GM23338 (cell line): ENCODE results near the gene CES2. TPM values are rescaled to one million over a fixed set of nuclear protein-coding genes. Genes with fewer than 3 reads are reported as not detected.

Experiments used
- ATAC-seq: fragments of 200-7000 bp; cut with Tn5 transposase; 3 replicates; pipeline ENCODE4 v1.9.1; 2020
- DNase-seq: peaks from one replicate; pipeline ENCODE4 v3.0.0-alpha.2; 2015; ENCODE audit warnings: low spot score
- H2AFZ ChIP-seq: fragments of 200-600 bp; sonication (generic); 2 replicates; pipeline ENCODE4 v1.8.0; 2016; ENCODE audit warnings: antibody characterized with exemption, mild to moderate bottlenecking, moderate library complexity
- H3F3A ChIP-seq: fragments of 200-600 bp; sonication (generic); replicated peaks from 2 replicates; pipeline ENCODE4 v1.8.0; 2017; ENCODE audit warnings: antibody characterized with exemption, mixed run types, low read depth
- H3K27ac ChIP-seq: fragments of 200-600 bp; sonication (generic); 2 replicates; pipeline ENCODE4 v1.6.1; 2016; ENCODE audit warnings: low read depth
- H3K27me3 ChIP-seq: fragments of 200-600 bp; sonication (generic); 2 replicates; pipeline ENCODE4 v1.8.0; 2016; ENCODE audit warnings: mild to moderate bottlenecking, mixed run types, moderate library complexity; ENCODE audit not compliant: insufficient read depth
- H3K36me3 ChIP-seq: fragments of 200-600 bp; sonication (generic); 2 replicates; pipeline ENCODE4 v1.8.0; 2016; ENCODE audit warnings: mild to moderate bottlenecking; ENCODE audit not compliant: insufficient read depth
- H3K4me1 ChIP-seq: fragments of 200-600 bp; sonication (generic); 2 replicates; pipeline ENCODE4 v1.8.0; 2016; ENCODE audit warnings: mild to moderate bottlenecking, moderate library complexity; ENCODE audit not compliant: insufficient read depth
- H3K4me2 ChIP-seq: fragments of 200-600 bp; sonication (generic); 2 replicates; pipeline ENCODE4 v1.7.1; 2017; ENCODE audit warnings: mixed run types
- H3K4me3 ChIP-seq: fragments of 200-600 bp; sonication (generic); 2 replicates; pipeline ENCODE4 v1.6.1; 2016; ENCODE audit warnings: mixed run types
- H3K79me2 ChIP-seq: fragments of 200-600 bp; sonication (generic); replicated peaks from 2 replicates; pipeline ENCODE4 v1.8.0; 2017; ENCODE audit warnings: mild to moderate bottlenecking; ENCODE audit not compliant: insufficient read depth
- H3K9me2 ChIP-seq: fragments of 200-600 bp; sonication (generic); 2 replicates; pipeline ENCODE4 v1.8.0; 2017; ENCODE audit not compliant: insufficient read depth
- H4K20me1 ChIP-seq: fragments of 200-600 bp; sonication (generic); replicated peaks from 2 replicates; pipeline ENCODE4 v1.8.0; 2017; ENCODE audit warnings: mild to moderate bottlenecking; ENCODE audit not compliant: insufficient read depth
- H3K27ac Mint-ChIP-seq: 2 replicates; pipeline ENCODE4 v1.8.0; 2020; ENCODE audit warnings: inconsistent platforms, mild to moderate bottlenecking, moderate library complexity, mixed read lengths
- H3K27me3 Mint-ChIP-seq: 3 replicates; pipeline ENCODE4 v1.8.0; 2022; ENCODE audit warnings: low read depth, mild to moderate bottlenecking, moderate library complexity, mixed read lengths, inconsistent platforms; ENCODE audit not compliant: insufficient read depth, poor library complexity
- H3K36me3 Mint-ChIP-seq: 3 replicates; pipeline ENCODE4 v1.8.0; 2021; ENCODE audit warnings: low read depth, mild to moderate bottlenecking, inconsistent platforms, moderate library complexity, mixed read lengths
- H3K4me1 Mint-ChIP-seq: 3 replicates; pipeline ENCODE4 v1.8.0; 2020; ENCODE audit warnings: mild to moderate bottlenecking, inconsistent platforms, mixed read lengths
- H3K4me3 Mint-ChIP-seq: 3 replicates; pipeline ENCODE4 v1.8.0; 2021; ENCODE audit warnings: moderate library complexity, mild to moderate bottlenecking, inconsistent platforms, mixed read lengths
- H3K9me3 Mint-ChIP-seq: 3 replicates; pipeline ENCODE4 v1.8.0; 2020; ENCODE audit warnings: moderate library complexity, mild to moderate bottlenecking, inconsistent platforms, mixed read lengths
- CTCF ChIP-seq, 2 experiments: fragments of 200-600 bp in 1 of 2; sonication (generic) in 1 of 2; conservative IDR thresholded peaks; 2 replicates each; pipeline versions ENCODE4 v1.5.1 to v1.6.1; 2016 to 2017; ENCODE audit warnings: antibody characterized with exemption in 2 of 2, low read depth in 2 of 2, mild to moderate bottlenecking in 2 of 2, moderate library complexity in 1 of 2
- ETS1 ChIP-seq: IDR thresholded peaks from 2 replicates; pipeline ENCODE4 v1.6.1; 2016; ENCODE audit warnings: antibody characterized with exemption
- NANOG ChIP-seq: IDR thresholded peaks from 2 replicates; pipeline ENCODE4 v1.6.1; 2016; ENCODE audit warnings: antibody characterized with exemption, borderline replicate concordance
- STAT1 ChIP-seq: IDR thresholded peaks from one replicate; pipeline ENCODE4 v1.6.1; 2016; ENCODE audit warnings: antibody characterized with exemption; ENCODE audit not compliant: unreplicated experiment
- ZNF114 ChIP-seq: fragments of 250-450 bp; sonication (Bioruptor Pico); IDR thresholded peaks from 2 replicates; pipeline ENCODE4 v1.5.0; 2020; ENCODE audit warnings: mild to moderate bottlenecking, moderate library complexity
- polyA plus RNA-seq: library from polyadenylated mRNA; unstranded; fragments of >200 nt; fragmentation: Nextera tagmentation; extraction: Ambion mirVana; gene quantifications from 2 replicates; pipeline ENCODE4 v1.2.1, GENCODE V29; 2016
- total RNA-seq: library from RNA; depleted of rRNA; stranded (reverse); fragments of >200 nt; shearing (Covaris generic); gene quantifications from 2 replicates; pipeline ENCODE4 v1.2.3, GENCODE V29; 2014
- TF ChIP-seq, protein P1 (sequence below): IDR thresholded peaks from one replicate; pipeline ENCODE4 v1.6.1; 2018; ENCODE audit warnings: antibody characterized with exemption; ENCODE audit not compliant: unreplicated experiment
- TF ChIP-seq, protein P2 (sequence below): fragments of 250-450 bp; sonication (Bioruptor Pico); IDR thresholded peaks from 2 replicates; pipeline ENCODE4 v1.5.0; 2020; ENCODE audit warnings: mild to moderate bottlenecking, moderate library complexity

The CES2 gene
- total and polyA plus RNA-seq, 2 experiments from 2014 or later, result 5.0 to 9.3 TPM

- no peak overlapping the region for H3K4me2 ChIP-seq
- TF ChIP-seq ETS1 (no peak), ZNF114 (no peak), CTCF (conservative IDR thresholded peaks at IDR 0.05; ENCODE audit: low read depth in 2 of 2) (no peak), STAT1 (no peak), NANOG (no peak)
- TF ChIP-seq, protein P1, sequence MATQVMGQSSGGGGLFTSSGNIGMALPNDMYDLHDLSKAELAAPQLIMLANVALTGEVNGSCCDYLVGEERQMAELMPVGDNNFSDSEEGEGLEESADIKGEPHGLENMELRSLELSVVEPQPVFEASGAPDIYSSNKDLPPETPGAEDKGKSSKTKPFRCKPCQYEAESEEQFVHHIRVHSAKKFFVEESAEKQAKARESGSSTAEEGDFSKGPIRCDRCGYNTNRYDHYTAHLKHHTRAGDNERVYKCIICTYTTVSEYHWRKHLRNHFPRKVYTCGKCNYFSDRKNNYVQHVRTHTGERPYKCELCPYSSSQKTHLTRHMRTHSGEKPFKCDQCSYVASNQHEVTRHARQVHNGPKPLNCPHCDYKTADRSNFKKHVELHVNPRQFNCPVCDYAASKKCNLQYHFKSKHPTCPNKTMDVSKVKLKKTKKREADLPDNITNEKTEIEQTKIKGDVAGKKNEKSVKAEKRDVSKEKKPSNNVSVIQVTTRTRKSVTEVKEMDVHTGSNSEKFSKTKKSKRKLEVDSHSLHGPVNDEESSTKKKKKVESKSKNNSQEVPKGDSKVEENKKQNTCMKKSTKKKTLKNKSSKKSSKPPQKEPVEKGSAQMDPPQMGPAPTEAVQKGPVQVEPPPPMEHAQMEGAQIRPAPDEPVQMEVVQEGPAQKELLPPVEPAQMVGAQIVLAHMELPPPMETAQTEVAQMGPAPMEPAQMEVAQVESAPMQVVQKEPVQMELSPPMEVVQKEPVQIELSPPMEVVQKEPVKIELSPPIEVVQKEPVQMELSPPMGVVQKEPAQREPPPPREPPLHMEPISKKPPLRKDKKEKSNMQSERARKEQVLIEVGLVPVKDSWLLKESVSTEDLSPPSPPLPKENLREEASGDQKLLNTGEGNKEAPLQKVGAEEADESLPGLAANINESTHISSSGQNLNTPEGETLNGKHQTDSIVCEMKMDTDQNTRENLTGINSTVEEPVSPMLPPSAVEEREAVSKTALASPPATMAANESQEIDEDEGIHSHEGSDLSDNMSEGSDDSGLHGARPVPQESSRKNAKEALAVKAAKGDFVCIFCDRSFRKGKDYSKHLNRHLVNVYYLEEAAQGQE, result no peak
- DNase-seq, result no peak
- H2AFZ ChIP-seq, result no peak overlapping the region
- peaks cover 26% of the 10 kb centered on the region; the same call in 1 of the 2 replicates for H4K20me1 ChIP-seq
- no peaks in the 10 kb centered on the region for H3K9me2 ChIP-seq
- H3K4me3 ChIP-seq, result no peak overlapping the region
- peaks cover 11% of the 10 kb centered on the region; the same call in 1 of the 2 replicates for H3K36me3 ChIP-seq
- no peak overlapping the region for H3K27ac ChIP-seq
- H3K4me1 Mint-ChIP-seq, result peaks cover 9% of the 10 kb centered on the region
- no peak for ATAC-seq
- H3F3A ChIP-seq, result no peaks in the 10 kb centered on the region
- peaks cover 2% of the 10 kb centered on the region for H3K27me3 Mint-ChIP-seq
- H3K27me3 ChIP-seq, result no peaks in the 10 kb centered on the region
- H3K9me3 Mint-ChIP-seq, result no peaks in the 10 kb centered on the region
- H3K27ac Mint-ChIP-seq, result no peak overlapping the region
- H3K4me1 ChIP-seq, result peaks cover 3% of the 10 kb centered on the region; the same call in 1 of the 2 replicates
- H3K4me3 Mint-ChIP-seq, result no peak overlapping the region
- H3K36me3 Mint-ChIP-seq, result peaks cover 46% of the 10 kb centered on the region
- peaks cover 29% of the 10 kb centered on the region for H3K79me2 ChIP-seq
Observed at GRCh38 chr16:66886914-66887313, 48.4 kb upstream of the CES2 start.

- Histone ChIP-seq H3K4me3 (no peak overlapping the region), H3K27me3 (no peaks in the 10 kb centered on the region), H3K79me2 (peaks cover 14% of the 10 kb centered on the region; the same call in 1 of the 2 replicates), H3K4me2 (no peak overlapping the region), H2AFZ (no peak overlapping the region), H3F3A (no peaks in the 10 kb centered on the region), H3K4me1 (no peaks in the 10 kb centered on the region; the same call in 1 of the 2 replicates), H3K36me3 (peaks cover 11% of the 10 kb centered on the region; the same call in 1 of the 2 replicates), H3K9me2 (no peaks in the 10 kb centered on the region), H3K27ac (no peak overlapping the region), H4K20me1 (peaks cover 9% of the 10 kb centered on the region; the same call in 1 of the 2 replicates)
- H3K27me3 Mint-ChIP-seq, result peaks cover 2% of the 10 kb centered on the region
- ATAC-seq, result no peak
- no peak overlapping the region for H3K27ac Mint-ChIP-seq
- no peaks in the 10 kb centered on the region for H3K9me3 Mint-ChIP-seq
- H3K36me3 Mint-ChIP-seq, result peaks cover 46% of the 10 kb centered on the region
- DNase-seq, result no peak
- H3K4me3 Mint-ChIP-seq, result no peak overlapping the region
- H3K4me1 Mint-ChIP-seq, result peaks cover 7% of the 10 kb centered on the region; the same call in 2 of the 3 replicates
- TF ChIP-seq, protein P2, sequence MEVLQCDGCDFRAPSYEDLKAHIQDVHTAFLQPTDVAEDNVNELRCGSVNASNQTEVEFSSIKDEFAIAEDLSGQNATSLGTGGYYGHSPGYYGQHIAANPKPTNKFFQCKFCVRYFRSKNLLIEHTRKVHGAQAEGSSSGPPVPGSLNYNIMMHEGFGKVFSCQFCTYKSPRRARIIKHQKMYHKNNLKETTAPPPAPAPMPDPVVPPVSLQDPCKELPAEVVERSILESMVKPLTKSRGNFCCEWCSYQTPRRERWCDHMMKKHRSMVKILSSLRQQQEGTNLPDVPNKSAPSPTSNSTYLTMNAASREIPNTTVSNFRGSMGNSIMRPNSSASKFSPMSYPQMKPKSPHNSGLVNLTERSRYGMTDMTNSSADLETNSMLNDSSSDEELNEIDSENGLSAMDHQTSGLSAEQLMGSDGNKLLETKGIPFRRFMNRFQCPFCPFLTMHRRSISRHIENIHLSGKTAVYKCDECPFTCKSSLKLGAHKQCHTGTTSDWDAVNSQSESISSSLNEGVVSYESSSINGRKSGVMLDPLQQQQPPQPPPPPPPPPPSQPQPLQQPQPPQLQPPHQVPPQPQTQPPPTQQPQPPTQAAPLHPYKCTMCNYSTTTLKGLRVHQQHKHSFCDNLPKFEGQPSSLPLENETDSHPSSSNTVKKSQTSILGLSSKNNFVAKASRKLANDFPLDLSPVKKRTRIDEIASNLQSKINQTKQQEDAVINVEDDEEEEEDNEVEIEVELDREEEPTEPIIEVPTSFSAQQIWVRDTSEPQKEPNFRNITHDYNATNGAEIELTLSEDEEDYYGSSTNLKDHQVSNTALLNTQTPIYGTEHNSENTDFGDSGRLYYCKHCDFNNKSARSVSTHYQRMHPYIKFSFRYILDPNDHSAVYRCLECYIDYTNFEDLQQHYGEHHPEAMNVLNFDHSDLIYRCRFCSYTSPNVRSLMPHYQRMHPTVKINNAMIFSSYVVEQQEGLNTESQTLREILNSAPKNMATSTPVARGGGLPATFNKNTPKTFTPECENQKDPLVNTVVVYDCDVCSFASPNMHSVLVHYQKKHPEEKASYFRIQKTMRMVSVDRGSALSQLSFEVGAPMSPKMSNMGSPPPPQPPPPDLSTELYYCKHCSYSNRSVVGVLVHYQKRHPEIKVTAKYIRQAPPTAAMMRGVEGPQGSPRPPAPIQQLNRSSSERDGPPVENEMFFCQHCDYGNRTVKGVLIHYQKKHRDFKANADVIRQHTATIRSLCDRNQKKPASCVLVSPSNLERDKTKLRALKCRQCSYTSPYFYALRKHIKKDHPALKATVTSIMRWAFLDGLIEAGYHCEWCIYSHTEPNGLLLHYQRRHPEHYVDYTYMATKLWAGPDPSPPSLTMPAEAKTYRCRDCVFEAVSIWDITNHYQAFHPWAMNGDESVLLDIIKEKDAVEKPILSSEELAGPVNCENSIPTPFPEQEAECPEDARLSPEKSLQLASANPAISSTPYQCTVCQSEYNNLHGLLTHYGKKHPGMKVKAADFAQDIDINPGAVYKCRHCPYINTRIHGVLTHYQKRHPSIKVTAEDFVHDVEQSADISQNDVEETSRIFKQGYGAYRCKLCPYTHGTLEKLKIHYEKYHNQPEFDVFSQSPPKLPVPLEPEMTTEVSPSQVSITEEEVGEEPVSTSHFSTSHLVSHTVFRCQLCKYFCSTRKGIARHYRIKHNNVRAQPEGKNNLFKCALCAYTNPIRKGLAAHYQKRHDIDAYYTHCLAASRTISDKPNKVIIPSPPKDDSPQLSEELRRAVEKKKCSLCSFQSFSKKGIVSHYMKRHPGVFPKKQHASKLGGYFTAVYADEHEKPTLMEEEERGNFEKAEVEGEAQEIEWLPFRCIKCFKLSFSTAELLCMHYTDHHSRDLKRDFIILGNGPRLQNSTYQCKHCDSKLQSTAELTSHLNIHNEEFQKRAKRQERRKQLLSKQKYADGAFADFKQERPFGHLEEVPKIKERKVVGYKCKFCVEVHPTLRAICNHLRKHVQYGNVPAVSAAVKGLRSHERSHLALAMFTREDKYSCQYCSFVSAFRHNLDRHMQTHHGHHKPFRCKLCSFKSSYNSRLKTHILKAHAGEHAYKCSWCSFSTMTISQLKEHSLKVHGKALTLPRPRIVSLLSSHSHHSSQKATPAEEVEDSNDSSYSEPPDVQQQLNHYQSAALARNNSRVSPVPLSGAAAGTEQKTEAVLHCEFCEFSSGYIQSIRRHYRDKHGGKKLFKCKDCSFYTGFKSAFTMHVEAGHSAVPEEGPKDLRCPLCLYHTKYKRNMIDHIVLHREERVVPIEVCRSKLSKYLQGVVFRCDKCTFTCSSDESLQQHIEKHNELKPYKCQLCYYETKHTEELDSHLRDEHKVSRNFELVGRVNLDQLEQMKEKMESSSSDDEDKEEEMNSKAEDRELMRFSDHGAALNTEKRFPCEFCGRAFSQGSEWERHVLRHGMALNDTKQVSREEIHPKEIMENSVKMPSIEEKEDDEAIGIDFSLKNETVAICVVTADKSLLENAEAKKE, result no peak
Observed at GRCh38 chr16:66888647-66889615, 46.4 kb upstream of the CES2 start.
